ENCODE measurements around the gene SHC2. TPM values are rescaled to one million over a fixed set of nuclear protein-coding genes. Genes with fewer than 3 reads are reported as not detected.

The SHC2 gene
- total RNA-seq, 2 donors from 2014 or later = 119 to 137 TPM

- 75 to 78% methylated on average over 7 of the region's 7 CpGs for WGBS, 2 donors
- H3K4me3 ChIP-seq = no peak overlapping the region
- no peaks in the 10 kb centered on the region for H3K9me3 ChIP-seq
- H3K27ac ChIP-seq = no peak overlapping the region
- TF ChIP-seq POLR2A (IDR thresholded peaks at IDR 0.05) (no peak), CTCF (IDR thresholded peaks at IDR 0.05) (no peak)
- no peaks in the 10 kb centered on the region for H3K4me1 ChIP-seq
- no peak for DNase-seq
- ATAC-seq = no peak
- intact Hi-C loops (cut with DNase I) = no loop called here
- no peaks in the 10 kb centered on the region for H3K27me3 ChIP-seq
- no peaks in the 10 kb centered on the region for H3K36me3 ChIP-seq (replicated peaks in 1 of 2; ENCODE audit: insufficient read depth in 1 of 2, low read depth in 2 of 2)
Measured at GRCh38 chr19:469833-470232, 9.0 kb upstream of the SHC2 start.

- DNase-seq (no peak), ATAC-seq (no peak)
- no peak overlapping the region for H3K4me3 ChIP-seq
- H3K27ac ChIP-seq = no peak overlapping the region
- intact Hi-C loops (cut with DNase I) = no loop called here
- H3K36me3 ChIP-seq (replicated peaks in 1 of 2; ENCODE audit: insufficient read depth in 1 of 2, low read depth in 2 of 2) = no peaks in the 10 kb centered on the region
- TF ChIP-seq CTCF (IDR thresholded peaks at IDR 0.05) = no peak
- TF ChIP-seq POLR2A (IDR thresholded peaks at IDR 0.05) = no peak
- no peaks in the 10 kb centered on the region for H3K4me1 ChIP-seq
- 60 to 72% methylated on average over 2 to 27 of the region's 27 CpGs for WGBS, 2 donors
- no peaks in the 10 kb centered on the region for H3K27me3 ChIP-seq
- H3K9me3 ChIP-seq = no peaks in the 10 kb centered on the region
Measured at GRCh38 chr19:468587-469256, 7.9 kb upstream of the SHC2 start.

GRCh38 chr19:467554-467953 is 6.7 kb upstream of the SHC2 start:
- Histone ChIP-seq H3K4me3 (no peak overlapping the region), H3K36me3 (replicated peaks in 1 of 2; ENCODE audit: insufficient read depth in 1 of 2, low read depth in 2 of 2) (no peaks in the 10 kb centered on the region), H3K27ac (no peak overlapping the region), H3K4me1 (no peaks in the 10 kb centered on the region), H3K27me3 (no peaks in the 10 kb centered on the region), H3K9me3 (no peaks in the 10 kb centered on the region)
- intact Hi-C loops (cut with DNase I) = no loop called here
- TF ChIP-seq CTCF (IDR thresholded peaks at IDR 0.05) (no peak), POLR2A (IDR thresholded peaks at IDR 0.05) (no peak)
- 59 to 63% methylated on average over 4 to 11 of the region's 11 CpGs for WGBS, 2 donors
- no peak for ATAC-seq
- no peak for DNase-seq

GRCh38 chr19:465056-465816 is 4.4 kb upstream of the SHC2 start:
- intact Hi-C loops (cut with DNase I) = no loop called here
- DNase-seq = no peak
- no peak for ATAC-seq
- Histone ChIP-seq H3K9me3 (no peaks in the 10 kb centered on the region), H3K27me3 (no peaks in the 10 kb centered on the region), H3K4me1 (peaks cover 4% of the 10 kb centered on the region), H3K27ac (no peak overlapping the region), H3K36me3 (replicated peaks in 1 of 2; ENCODE audit: insufficient read depth in 1 of 2, low read depth in 2 of 2) (no peaks in the 10 kb centered on the region), H3K4me3 (no peak overlapping the region)
- WGBS, 2 donors = 83 to 85% methylated on average over 3 of the region's 3 CpGs
- TF ChIP-seq POLR2A (IDR thresholded peaks at IDR 0.05) = no peak
- TF ChIP-seq CTCF (IDR thresholded peaks at IDR 0.05) = no peak

GRCh38 chr19:464208-464545 is 3.3 kb upstream of the SHC2 start:
- no peaks in the 10 kb centered on the region for H3K36me3 ChIP-seq (replicated peaks in 1 of 2; ENCODE audit: insufficient read depth in 1 of 2, low read depth in 2 of 2)
- no peaks in the 10 kb centered on the region for H3K9me3 ChIP-seq
- ATAC-seq (no peak), DNase-seq (no peak)
- WGBS, 2 donors = 84 to 94% methylated on average over 3 to 9 of the region's 9 CpGs
- no peak for TF ChIP-seq POLR2A (IDR thresholded peaks at IDR 0.05)
- TF ChIP-seq CTCF (IDR thresholded peaks at IDR 0.05) = no peak
- H3K4me3 ChIP-seq = no peak overlapping the region
- no peaks in the 10 kb centered on the region for H3K27me3 ChIP-seq
- no peak overlapping the region for H3K27ac ChIP-seq
- H3K4me1 ChIP-seq = peaks cover 10% of the 10 kb centered on the region
- intact Hi-C loops (cut with DNase I) = no loop called here

Measured in body of pancreas (tissue), 4 donors.